HCT116 (cell line): ENCODE results near the gene AASS. TPM values are rescaled to one million over a fixed set of nuclear protein-coding genes. Genes with fewer than 3 reads are reported as not detected.
A peak's percentile ranks its signal among the peaks of the same experiment; 100 is the strongest.

Source experiments
- ATAC-seq: fragments of 200-7000 bp; cut with Tn5 transposase; 2 replicates; pipeline ENCODE4 v1.9.1; 2020; ENCODE audit warnings: mild to moderate bottlenecking, moderate library complexity
- BruUV-seq: library from RNA; stranded (reverse); fragments of 400-500 nt; replicated peaks from 2 replicates; lab custom pipeline; 2021; lab: Mats Ljungman, UMichigan
- CTCF ChIA-PET: fragments of 300-600 bp; sonication (Branson Sonifier 250); formaldehyde crosslinking; loops from one replicate; lab custom pipeline; 2021; ENCODE audit warnings: antibody characterized with exemption; lab: Charles Lee
- POLR2A ChIA-PET: fragments of 300-600, 350-600 bp; sonication (Branson Sonifier 250); formaldehyde crosslinking; loops from one replicate; lab custom pipeline; 2021; ENCODE audit warnings: antibody characterized with exemption; lab: Charles Lee
- RAD21 ChIA-PET, 2 experiments: fragments of 300-600 bp; sonication (Branson Sonifier 250); formaldehyde crosslinking; loops; one replicate each; lab custom pipeline; 2023; ENCODE audit warnings: low total read pairs in 2 of 2; ENCODE audit not compliant: uncharacterized antibody in 2 of 2, unreplicated experiment in 2 of 2, low non-redundant PET in 1 of 2; lab: Charles Lee
- DNase-seq: peaks from one replicate; pipeline ENCODE4 v3.0.0-alpha.2; 2010; ENCODE audit warnings: low read depth, low spot score
- H2AFZ ChIP-seq: fragments of 200-600 bp; shearing (Covaris generic), sonication (generic); 2 replicates; pipeline ENCODE4 v1.6.1; 2017; ENCODE audit warnings: low read depth, mixed run types, mixed read lengths, antibody characterized with exemption, low read length; ENCODE audit not compliant: poor library complexity, severe bottlenecking
- H3K27ac ChIP-seq: 2 replicates; pipeline ENCODE4 v1.5.1; 2012; ENCODE audit warnings: low read depth, low read length
- H3K27me3 ChIP-seq: fragments of 200-600 bp; sonication (generic); 2 replicates; pipeline ENCODE4 v1.6.1; 2016; ENCODE audit warnings: mixed run types, low read length, mixed read lengths; ENCODE audit not compliant: insufficient read depth
- H3K36me3 ChIP-seq, 2 experiments: fragments of 200-500 bp in 1 of 2; fragments of 200-600 bp in 1 of 2; sonication (Bioruptor generic) in 1 of 2; sonication (generic) in 1 of 2; 2 replicates each; pipeline versions ENCODE4 v1.5.1 to v1.6.1; 2014 to 2016; ENCODE audit warnings: low read length in 2 of 2, inconsistent platforms in 1 of 2, mixed read lengths in 1 of 2, mixed run types in 1 of 2; ENCODE audit not compliant: insufficient read depth in 2 of 2, control insufficient read depth in 1 of 2
- H3K4me1 ChIP-seq, 2 experiments: fragments of 200-600 bp in 1 of 2; sonication (generic) in 1 of 2; 2 replicates each; pipeline versions ENCODE4 v1.5.1 to v1.6.1; 2012 to 2017; ENCODE audit warnings: low read length in 2 of 2, inconsistent platforms in 1 of 2, mild to moderate bottlenecking in 1 of 2, mixed read lengths in 1 of 2, mixed run types in 1 of 2, moderate library complexity in 1 of 2; ENCODE audit not compliant: insufficient read depth in 2 of 2, control insufficient read depth in 1 of 2
- H3K4me2 ChIP-seq: fragments of 200-600 bp; sonication (generic); 2 replicates; pipeline ENCODE4 v1.6.1; 2017; ENCODE audit warnings: mixed run types, low read length, mixed read lengths
- H3K4me3 ChIP-seq, 2 experiments: fragments of 200-600 bp in 1 of 2; sonication (generic) in 1 of 2; replicated peaks in 1 of 2; 2 replicates each; pipeline ENCODE4 v1.5.1; 2011 to 2016; ENCODE audit warnings: low read length in 2 of 2, control low read depth in 1 of 2, low read depth in 1 of 2, mild to moderate bottlenecking in 1 of 2, mixed read lengths in 1 of 2, mixed run types in 1 of 2
- H3K79me2 ChIP-seq: fragments of 200-600 bp; sonication (generic); 2 replicates; pipeline ENCODE4 v1.6.1; 2017; ENCODE audit warnings: mild to moderate bottlenecking, mixed run types, low read length, moderate library complexity, mixed read lengths; ENCODE audit not compliant: insufficient read depth
- H3K9ac ChIP-seq: fragments of 200-600 bp; sonication (generic); 2 replicates; pipeline ENCODE4 v1.6.1; 2016; ENCODE audit warnings: low read length, mixed read lengths
- H3K9me2 ChIP-seq: fragments of 200-600 bp; sonication (generic), shearing (Covaris generic); 2 replicates; pipeline ENCODE4 v1.6.1; 2017; ENCODE audit warnings: mixed run types, mild to moderate bottlenecking, moderate library complexity; ENCODE audit not compliant: insufficient read depth
- H3K9me3 ChIP-seq, 2 experiments: fragments of 200-500 bp in 1 of 2; fragments of 200-600 bp in 1 of 2; sonication (Bioruptor generic) in 1 of 2; sonication (generic) in 1 of 2; 2 replicates each; pipeline ENCODE4 v1.6.1; 2014 to 2017; ENCODE audit warnings: low read length in 2 of 2, mixed read lengths in 2 of 2, inconsistent platforms in 1 of 2, low read depth in 1 of 2, mild to moderate bottlenecking in 1 of 2, mixed run types in 1 of 2, moderate library complexity in 1 of 2; ENCODE audit not compliant: control insufficient read depth in 1 of 2, insufficient read depth in 1 of 2
- H4K20me1 ChIP-seq: fragments of 200-600 bp; sonication (generic), shearing (Covaris generic); 2 replicates; pipeline ENCODE4 v1.6.1; 2017; ENCODE audit warnings: mixed run types, mild to moderate bottlenecking, moderate library complexity; ENCODE audit not compliant: insufficient read depth
- CBX3 ChIP-seq: IDR thresholded peaks from 2 replicates; pipeline ENCODE4 v1.6.1; 2012; ENCODE audit warnings: low read depth
- ELF1 ChIP-seq: IDR thresholded peaks from 2 replicates; pipeline ENCODE4 v1.6.1; 2012; ENCODE audit warnings: low read depth, borderline replicate concordance
- EZH2 ChIP-seq: fragments of 200-600 bp; sonication (generic); IDR thresholded peaks from 2 replicates; pipeline ENCODE4 v1.6.1; 2017; ENCODE audit warnings: antibody characterized with exemption, mixed run types
- EZH2phosphoT487 ChIP-seq: fragments of 200-600 bp; IDR thresholded peaks from 2 replicates; pipeline ENCODE4 v1.6.1; 2018; ENCODE audit warnings: antibody characterized with exemption, borderline replicate concordance
- FOSL1 ChIP-seq: IDR thresholded peaks from 2 replicates; pipeline ENCODE4 v1.6.1; 2012; ENCODE audit warnings: low read depth
- POLR2AphosphoS5 ChIP-seq: IDR thresholded peaks from 2 replicates; pipeline ENCODE4 v1.6.1; 2011; ENCODE audit warnings: mild to moderate bottlenecking, low read depth, low read length, moderate library complexity
- RAD21 ChIP-seq: IDR thresholded peaks from 2 replicates; pipeline ENCODE4 v1.6.1; 2012; ENCODE audit warnings: low read depth, mild to moderate bottlenecking
- SP1 ChIP-seq: IDR thresholded peaks from 2 replicates; pipeline ENCODE4 v1.6.1; 2012; ENCODE audit warnings: low read depth
- ZFX ChIP-seq: fragments of 450-650 bp; IDR thresholded peaks from 2 replicates; pipeline ENCODE4 v1.6.1; 2017
- intact Hi-C: fragments of 100-400 bp; cut with micrococcal nuclease; formaldehyde crosslinking; loops from 2 replicates; pipeline ENCODE4 v1.10.0; 2022
- total RNA-seq: library from RNA; stranded (reverse); gene quantifications from one replicate; pipeline ENCODE4 v1.2.1, GENCODE V29; 2021; ENCODE audit not compliant: unreplicated experiment
- TF ChIP-seq, protein P1 (sequence below): IDR thresholded peaks from 2 replicates; pipeline ENCODE4 v1.6.1; 2012; ENCODE audit warnings: low read depth
- TF ChIP-seq, protein P2 (sequence below): IDR thresholded peaks from 2 replicates; pipeline ENCODE4 v1.6.1; 2012
- TF ChIP-seq, protein P3 (sequence below): IDR thresholded peaks from 2 replicates; pipeline ENCODE4 v1.6.1; 2011; ENCODE audit warnings: mild to moderate bottlenecking, low read length, moderate library complexity; ENCODE audit not compliant: insufficient replicate concordance; ENCODE audit errors: extremely low read depth
- TF ChIP-seq, protein P4 (sequence below): IDR thresholded peaks from 2 replicates; pipeline ENCODE4 v1.6.1; 2012

Gene AASS
- total RNA-seq, 1 experiment from 2014 or later, result 5.1 TPM

DNA sequence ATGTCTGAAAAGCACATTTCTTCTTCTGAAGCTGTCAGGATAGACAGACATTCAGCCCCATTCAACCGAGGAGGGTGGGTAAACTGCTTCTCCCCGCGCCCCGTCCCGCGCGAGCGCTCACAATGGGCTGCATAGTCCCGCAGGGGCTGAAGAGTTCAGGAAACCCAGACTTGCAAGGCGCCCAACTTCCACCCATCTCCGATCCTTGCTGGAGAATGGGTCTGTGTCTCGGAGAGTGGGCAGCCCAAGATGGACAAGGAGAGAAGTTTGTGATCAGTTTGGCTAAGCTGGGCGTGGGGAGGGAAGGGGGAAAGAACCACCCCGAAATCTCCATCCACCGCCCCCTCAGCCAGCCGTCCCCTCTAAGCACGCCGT is 686 bp downstream of the AASS start:
- ATAC-seq, result no peak
- no peaks in the 10 kb centered on the region for H3K9me2 ChIP-seq
- peak overlapping the region; percentile 58 for H3K9ac ChIP-seq
- RAD21 ChIA-PET, result no interaction called here
- no peak for DNase-seq
- H3K9me3 ChIP-seq, result no peaks in the 10 kb centered on the region
- CTCF ChIA-PET, result no interaction called here
- no peak overlapping the region for H2AFZ ChIP-seq
- H4K20me1 ChIP-seq, result no peaks in the 10 kb centered on the region
- H3K4me2 ChIP-seq, result peak overlapping the region; percentile 80
- no peaks in the 10 kb centered on the region for H3K79me2 ChIP-seq
- peak overlapping the region; percentile 58 to 71 for H3K4me3 ChIP-seq
- no peak for TF ChIP-seq EZH2phosphoT487
- TF ChIP-seq SP1, result no peak
- no peak for TF ChIP-seq CBX3
- no peak for TF ChIP-seq ELF1
- TF ChIP-seq ZFX, result no peak
- no peak for TF ChIP-seq RAD21
- TF ChIP-seq POLR2AphosphoS5, result no peak
- TF ChIP-seq, protein P1, sequence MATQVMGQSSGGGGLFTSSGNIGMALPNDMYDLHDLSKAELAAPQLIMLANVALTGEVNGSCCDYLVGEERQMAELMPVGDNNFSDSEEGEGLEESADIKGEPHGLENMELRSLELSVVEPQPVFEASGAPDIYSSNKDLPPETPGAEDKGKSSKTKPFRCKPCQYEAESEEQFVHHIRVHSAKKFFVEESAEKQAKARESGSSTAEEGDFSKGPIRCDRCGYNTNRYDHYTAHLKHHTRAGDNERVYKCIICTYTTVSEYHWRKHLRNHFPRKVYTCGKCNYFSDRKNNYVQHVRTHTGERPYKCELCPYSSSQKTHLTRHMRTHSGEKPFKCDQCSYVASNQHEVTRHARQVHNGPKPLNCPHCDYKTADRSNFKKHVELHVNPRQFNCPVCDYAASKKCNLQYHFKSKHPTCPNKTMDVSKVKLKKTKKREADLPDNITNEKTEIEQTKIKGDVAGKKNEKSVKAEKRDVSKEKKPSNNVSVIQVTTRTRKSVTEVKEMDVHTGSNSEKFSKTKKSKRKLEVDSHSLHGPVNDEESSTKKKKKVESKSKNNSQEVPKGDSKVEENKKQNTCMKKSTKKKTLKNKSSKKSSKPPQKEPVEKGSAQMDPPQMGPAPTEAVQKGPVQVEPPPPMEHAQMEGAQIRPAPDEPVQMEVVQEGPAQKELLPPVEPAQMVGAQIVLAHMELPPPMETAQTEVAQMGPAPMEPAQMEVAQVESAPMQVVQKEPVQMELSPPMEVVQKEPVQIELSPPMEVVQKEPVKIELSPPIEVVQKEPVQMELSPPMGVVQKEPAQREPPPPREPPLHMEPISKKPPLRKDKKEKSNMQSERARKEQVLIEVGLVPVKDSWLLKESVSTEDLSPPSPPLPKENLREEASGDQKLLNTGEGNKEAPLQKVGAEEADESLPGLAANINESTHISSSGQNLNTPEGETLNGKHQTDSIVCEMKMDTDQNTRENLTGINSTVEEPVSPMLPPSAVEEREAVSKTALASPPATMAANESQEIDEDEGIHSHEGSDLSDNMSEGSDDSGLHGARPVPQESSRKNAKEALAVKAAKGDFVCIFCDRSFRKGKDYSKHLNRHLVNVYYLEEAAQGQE, result no peak
- TF ChIP-seq, protein P2, sequence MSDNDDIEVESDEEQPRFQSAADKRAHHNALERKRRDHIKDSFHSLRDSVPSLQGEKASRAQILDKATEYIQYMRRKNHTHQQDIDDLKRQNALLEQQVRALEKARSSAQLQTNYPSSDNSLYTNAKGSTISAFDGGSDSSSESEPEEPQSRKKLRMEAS, result no peak
- TF ChIP-seq FOSL1, result no peak
- no peak for TF ChIP-seq EZH2
- TF ChIP-seq, protein P3, sequence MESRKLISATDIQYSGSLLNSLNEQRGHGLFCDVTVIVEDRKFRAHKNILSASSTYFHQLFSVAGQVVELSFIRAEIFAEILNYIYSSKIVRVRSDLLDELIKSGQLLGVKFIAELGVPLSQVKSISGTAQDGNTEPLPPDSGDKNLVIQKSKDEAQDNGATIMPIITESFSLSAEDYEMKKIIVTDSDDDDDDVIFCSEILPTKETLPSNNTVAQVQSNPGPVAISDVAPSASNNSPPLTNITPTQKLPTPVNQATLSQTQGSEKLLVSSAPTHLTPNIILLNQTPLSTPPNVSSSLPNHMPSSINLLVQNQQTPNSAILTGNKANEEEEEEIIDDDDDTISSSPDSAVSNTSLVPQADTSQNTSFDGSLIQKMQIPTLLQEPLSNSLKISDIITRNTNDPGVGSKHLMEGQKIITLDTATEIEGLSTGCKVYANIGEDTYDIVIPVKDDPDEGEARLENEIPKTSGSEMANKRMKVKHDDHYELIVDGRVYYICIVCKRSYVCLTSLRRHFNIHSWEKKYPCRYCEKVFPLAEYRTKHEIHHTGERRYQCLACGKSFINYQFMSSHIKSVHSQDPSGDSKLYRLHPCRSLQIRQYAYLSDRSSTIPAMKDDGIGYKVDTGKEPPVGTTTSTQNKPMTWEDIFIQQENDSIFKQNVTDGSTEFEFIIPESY, result no peak
- TF ChIP-seq, protein P4, sequence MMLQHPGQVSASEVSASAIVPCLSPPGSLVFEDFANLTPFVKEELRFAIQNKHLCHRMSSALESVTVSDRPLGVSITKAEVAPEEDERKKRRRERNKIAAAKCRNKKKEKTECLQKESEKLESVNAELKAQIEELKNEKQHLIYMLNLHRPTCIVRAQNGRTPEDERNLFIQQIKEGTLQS, result no peak
- H3K27ac ChIP-seq, result no peak overlapping the region
- intact Hi-C loops, result no loop called here
- POLR2A ChIA-PET, result no interaction called here
- H3K36me3 ChIP-seq, result no peaks in the 10 kb centered on the region
- H3K27me3 ChIP-seq, result no peaks in the 10 kb centered on the region
- H3K4me1 ChIP-seq, result peaks cover 0 to 10% of the 10 kb centered on the region in 2 experiments; a peak in 1 of 4 replicates
- BruUV-seq, result no TSS peak
